Panc1 (cell line): ENCODE data around the gene APOBR. TPM values are rescaled to one million over a fixed set of nuclear protein-coding genes. Genes with fewer than 3 reads are reported as not detected.

Experiments
- ATAC-seq: fragments of 200-7000 bp; cut with Tn5 transposase; 2 replicates; pipeline ENCODE4 v1.9.1; 2020; ENCODE audit warnings: mild to moderate bottlenecking, moderate library complexity
- BruUV-seq: library from RNA; stranded (reverse); fragments of 400-500 nt; replicated peaks from 2 replicates; lab custom pipeline; 2021; lab: Mats Ljungman, UMichigan
- CTCF ChIA-PET: fragments of 300-600 bp; sonication (Branson Sonifier 250); formaldehyde crosslinking; loops from one replicate; lab custom pipeline; 2022; ENCODE audit warnings: antibody characterized with exemption; lab: Charles Lee
- POLR2A ChIA-PET: fragments of 300-600 bp; sonication (Branson Sonifier 250); formaldehyde crosslinking; loops from one replicate; lab custom pipeline; 2022; ENCODE audit warnings: antibody characterized with exemption; lab: Charles Lee
- DNase-seq: peaks from one replicate; pipeline ENCODE4 v3.0.0-alpha.2; 2010; ENCODE audit warnings: low read depth, low spot score
- H3K27ac ChIP-seq: 2 replicates; pipeline ENCODE4 v1.5.1; 2011; ENCODE audit warnings: mild to moderate bottlenecking, low read length, inconsistent platforms
- H3K27me3 ChIP-seq: fragments of 200-500 bp; sonication (Bioruptor generic); 2 replicates; pipeline ENCODE4 v1.6.0; 2014; ENCODE audit warnings: low read length, inconsistent platforms; ENCODE audit not compliant: control insufficient read depth, insufficient read depth
- H3K36me3 ChIP-seq: fragments of 200-500 bp; sonication (Bioruptor generic); 2 replicates; pipeline ENCODE4 v1.5.1; 2014; ENCODE audit warnings: inconsistent platforms, mild to moderate bottlenecking, low read length, moderate library complexity; ENCODE audit not compliant: control insufficient read depth, insufficient read depth
- H3K4me1 ChIP-seq: 2 replicates; pipeline ENCODE4 v1.5.1; 2011; ENCODE audit warnings: inconsistent platforms, mild to moderate bottlenecking, low read length, moderate library complexity; ENCODE audit not compliant: control insufficient read depth, insufficient read depth
- H3K4me3 ChIP-seq, 2 experiments: 2 replicates each; pipeline ENCODE4 v1.5.1; 2011 to 2012; ENCODE audit warnings: low read depth in 2 of 2, low read length in 2 of 2, mild to moderate bottlenecking in 2 of 2, inconsistent platforms in 1 of 2, moderate library complexity in 1 of 2
- H3K9me3 ChIP-seq: fragments of 200-500 bp; sonication (Bioruptor generic); 2 replicates; pipeline ENCODE4 v1.5.1; 2014; ENCODE audit warnings: low read depth, mild to moderate bottlenecking, inconsistent platforms, low read length, moderate library complexity; ENCODE audit not compliant: control insufficient read depth, insufficient read depth
- POLR2AphosphoS5 ChIP-seq: IDR thresholded peaks from 2 replicates; pipeline ENCODE4 v1.6.1; 2012; ENCODE audit warnings: mild to moderate bottlenecking, low read depth, low read length, moderate library complexity
- SIN3A ChIP-seq: IDR thresholded peaks from 2 replicates; pipeline ENCODE4 v1.6.1; 2012; ENCODE audit warnings: low read depth, mild to moderate bottlenecking, low read length, moderate library complexity, borderline replicate concordance; ENCODE audit not compliant: insufficient read depth
- TCF7L2 ChIP-seq: IDR thresholded peaks from 2 replicates; pipeline ENCODE4 v1.6.1; 2011; ENCODE audit warnings: mild to moderate bottlenecking, low read depth, low read length, inconsistent platforms
- in situ Hi-C: cut with HindIII; loops from 2 replicates; pipeline ENCODE4 v1.10.0; 2016; ENCODE audit warnings: low sequenced_read_pairs, low pct_unique_long_range_greater_than_20kb
- intact Hi-C: fragments of 100-400 bp; cut with micrococcal nuclease; formaldehyde crosslinking; loops from one replicate; pipeline ENCODE4 v1.10.0; 2022; ENCODE audit not compliant: unreplicated experiment
- total RNA-seq: library from RNA; stranded (reverse); gene quantifications from one replicate; pipeline ENCODE4 v1.2.1, GENCODE V29; 2021; ENCODE audit not compliant: unreplicated experiment
- TF ChIP-seq, protein P1 (sequence below): fragments of 450-650 bp; IDR thresholded peaks from 2 replicates; pipeline ENCODE4 v1.5.1; 2017; ENCODE audit warnings: mild to moderate bottlenecking
- TF ChIP-seq, protein P2 (sequence below), 2 experiments: IDR thresholded peaks; 2 replicates each; pipeline ENCODE4 v1.6.1; 2011 to 2012; ENCODE audit warnings: low read depth in 2 of 2, control low read depth in 1 of 2, low read length in 1 of 2, mild to moderate bottlenecking in 1 of 2, moderate library complexity in 1 of 2; ENCODE audit not compliant: insufficient read depth in 1 of 2

The APOBR gene
- total RNA-seq, 1 experiment from 2014 or later = 0.13 TPM

DNA sequence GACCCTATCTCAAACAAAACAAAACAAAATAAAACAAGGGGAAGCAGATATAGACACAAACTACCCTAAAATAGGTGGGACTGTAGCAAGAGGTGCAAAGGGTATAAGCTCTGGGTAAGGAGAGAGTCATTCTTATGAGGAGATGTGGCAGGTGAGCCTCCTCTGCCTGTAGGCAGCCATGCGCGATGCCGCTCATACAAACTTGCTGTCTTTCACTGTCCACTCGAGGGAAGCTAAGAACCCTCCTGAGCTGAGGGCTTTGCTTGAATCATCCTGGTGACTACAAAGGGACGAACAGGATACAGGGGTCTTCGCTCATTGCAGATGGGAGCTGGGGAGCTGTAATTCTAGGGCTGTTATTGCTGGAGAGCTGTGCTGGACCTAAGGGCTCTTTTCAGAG, 27.0 kb downstream of the APOBR start:
- no peaks in the 10 kb centered on the region for H3K36me3 ChIP-seq
- ATAC-seq = no peak
- CTCF ChIA-PET = no interaction called here
- no peak for DNase-seq
- POLR2A ChIA-PET = no interaction called here
- H3K4me3 ChIP-seq = no peak overlapping the region
- H3K27ac ChIP-seq = no peak overlapping the region
- H3K27me3 ChIP-seq = no peaks in the 10 kb centered on the region
- H3K9me3 ChIP-seq = no peaks in the 10 kb centered on the region
- intact Hi-C loops = no loop called here
- in situ Hi-C loops = no loop called here
- no TSS peak for BruUV-seq
- H3K4me1 ChIP-seq = no peaks in the 10 kb centered on the region
- TF ChIP-seq, protein P1, sequence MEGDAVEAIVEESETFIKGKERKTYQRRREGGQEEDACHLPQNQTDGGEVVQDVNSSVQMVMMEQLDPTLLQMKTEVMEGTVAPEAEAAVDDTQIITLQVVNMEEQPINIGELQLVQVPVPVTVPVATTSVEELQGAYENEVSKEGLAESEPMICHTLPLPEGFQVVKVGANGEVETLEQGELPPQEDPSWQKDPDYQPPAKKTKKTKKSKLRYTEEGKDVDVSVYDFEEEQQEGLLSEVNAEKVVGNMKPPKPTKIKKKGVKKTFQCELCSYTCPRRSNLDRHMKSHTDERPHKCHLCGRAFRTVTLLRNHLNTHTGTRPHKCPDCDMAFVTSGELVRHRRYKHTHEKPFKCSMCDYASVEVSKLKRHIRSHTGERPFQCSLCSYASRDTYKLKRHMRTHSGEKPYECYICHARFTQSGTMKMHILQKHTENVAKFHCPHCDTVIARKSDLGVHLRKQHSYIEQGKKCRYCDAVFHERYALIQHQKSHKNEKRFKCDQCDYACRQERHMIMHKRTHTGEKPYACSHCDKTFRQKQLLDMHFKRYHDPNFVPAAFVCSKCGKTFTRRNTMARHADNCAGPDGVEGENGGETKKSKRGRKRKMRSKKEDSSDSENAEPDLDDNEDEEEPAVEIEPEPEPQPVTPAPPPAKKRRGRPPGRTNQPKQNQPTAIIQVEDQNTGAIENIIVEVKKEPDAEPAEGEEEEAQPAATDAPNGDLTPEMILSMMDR = no peak
- TF ChIP-seq, protein P2, sequence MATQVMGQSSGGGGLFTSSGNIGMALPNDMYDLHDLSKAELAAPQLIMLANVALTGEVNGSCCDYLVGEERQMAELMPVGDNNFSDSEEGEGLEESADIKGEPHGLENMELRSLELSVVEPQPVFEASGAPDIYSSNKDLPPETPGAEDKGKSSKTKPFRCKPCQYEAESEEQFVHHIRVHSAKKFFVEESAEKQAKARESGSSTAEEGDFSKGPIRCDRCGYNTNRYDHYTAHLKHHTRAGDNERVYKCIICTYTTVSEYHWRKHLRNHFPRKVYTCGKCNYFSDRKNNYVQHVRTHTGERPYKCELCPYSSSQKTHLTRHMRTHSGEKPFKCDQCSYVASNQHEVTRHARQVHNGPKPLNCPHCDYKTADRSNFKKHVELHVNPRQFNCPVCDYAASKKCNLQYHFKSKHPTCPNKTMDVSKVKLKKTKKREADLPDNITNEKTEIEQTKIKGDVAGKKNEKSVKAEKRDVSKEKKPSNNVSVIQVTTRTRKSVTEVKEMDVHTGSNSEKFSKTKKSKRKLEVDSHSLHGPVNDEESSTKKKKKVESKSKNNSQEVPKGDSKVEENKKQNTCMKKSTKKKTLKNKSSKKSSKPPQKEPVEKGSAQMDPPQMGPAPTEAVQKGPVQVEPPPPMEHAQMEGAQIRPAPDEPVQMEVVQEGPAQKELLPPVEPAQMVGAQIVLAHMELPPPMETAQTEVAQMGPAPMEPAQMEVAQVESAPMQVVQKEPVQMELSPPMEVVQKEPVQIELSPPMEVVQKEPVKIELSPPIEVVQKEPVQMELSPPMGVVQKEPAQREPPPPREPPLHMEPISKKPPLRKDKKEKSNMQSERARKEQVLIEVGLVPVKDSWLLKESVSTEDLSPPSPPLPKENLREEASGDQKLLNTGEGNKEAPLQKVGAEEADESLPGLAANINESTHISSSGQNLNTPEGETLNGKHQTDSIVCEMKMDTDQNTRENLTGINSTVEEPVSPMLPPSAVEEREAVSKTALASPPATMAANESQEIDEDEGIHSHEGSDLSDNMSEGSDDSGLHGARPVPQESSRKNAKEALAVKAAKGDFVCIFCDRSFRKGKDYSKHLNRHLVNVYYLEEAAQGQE (IDR thresholded peaks at IDR 0.05; ENCODE audit: insufficient read depth in 1 of 2, low read depth in 2 of 2, low read length in 1 of 2) = no peak
- TF ChIP-seq POLR2AphosphoS5 (no peak), TCF7L2 (no peak), SIN3A (no peak)

GRCh38 chr16:28522792-28523191, 28.3 kb downstream of the APOBR start:
- in situ Hi-C loops (no loop called here), intact Hi-C loops (no loop called here)
- ATAC-seq (no peak), DNase-seq (no peak)
- H3K36me3 ChIP-seq = no peaks in the 10 kb centered on the region
- TF ChIP-seq SIN3A (no peak), TCF7L2 (no peak), POLR2AphosphoS5 (no peak)
- TF ChIP-seq, protein P2 (IDR thresholded peaks at IDR 0.05; ENCODE audit: insufficient read depth in 1 of 2, low read depth in 2 of 2, low read length in 1 of 2) = no peak
- TF ChIP-seq, protein P1 = no peak
- H3K4me1 ChIP-seq = no peaks in the 10 kb centered on the region
- H3K4me3 ChIP-seq = no peak overlapping the region
- POLR2A ChIA-PET = no interaction called here
- H3K27me3 ChIP-seq = no peaks in the 10 kb centered on the region
- CTCF ChIA-PET = no interaction called here
- no peaks in the 10 kb centered on the region for H3K9me3 ChIP-seq
- no peak overlapping the region for H3K27ac ChIP-seq
- BruUV-seq = no TSS peak
